SK-N-SH (cell line): Measurements from ENCODE around the gene MAP7. TPM values are rescaled to one million over a fixed set of nuclear protein-coding genes. Genes with fewer than 3 reads are reported as not detected.
A peak's percentile ranks its signal among the peaks of the same experiment; 100 is the strongest.

ENCODE experiments used
- CTCF ChIA-PET: fragments of 300-600, 350-600 bp; formaldehyde crosslinking; extraction: SDS; loops from one replicate; lab custom pipeline; 2021; lab: Yijun Ruan, JAX
- POLR2A ChIA-PET: fragments of 350-600 bp; sonication (Branson Sonifier 250); formaldehyde crosslinking; extraction: SDS; loops from one replicate; lab custom pipeline; 2020; ENCODE audit warnings: antibody characterized with exemption, inconsistent platforms; lab: Yijun Ruan, JAX
- DNase-seq: peaks from one replicate; pipeline ENCODE4 v3.0.0; 2012
- H2AFZ ChIP-seq: fragments of 200-600 bp; sonication (generic); 2 replicates; pipeline ENCODE4 v1.8.1; 2016; ENCODE audit warnings: antibody characterized with exemption, mild to moderate bottlenecking, low read depth
- H3F3A ChIP-seq: fragments of 200-600 bp; sonication (generic); replicated peaks from 2 replicates; pipeline ENCODE3; 2016; ENCODE audit warnings: antibody characterized with exemption, mild to moderate bottlenecking; ENCODE audit not compliant: insufficient read depth
- H3K27ac ChIP-seq, 2 experiments: fragments of 200-500 bp in 1 of 2; fragments of 200-600 bp in 1 of 2; sonication (Bioruptor generic) in 1 of 2; sonication (generic), shearing (Covaris generic) in 1 of 2; 2 replicates each; pipeline versions ENCODE4 v1.5.1 to v1.6.1; 2014 to 2016; ENCODE audit warnings: low read depth in 2 of 2, inconsistent platforms in 1 of 2, low read length in 1 of 2, mild to moderate bottlenecking in 1 of 2, mixed read lengths in 1 of 2
- H3K27me3 ChIP-seq: fragments of 200-600 bp; sonication (generic), shearing (Covaris generic); 2 replicates; pipeline ENCODE4 v1.6.1; 2016; ENCODE audit warnings: mixed run types; ENCODE audit not compliant: insufficient read depth
- H3K36me3 ChIP-seq, 2 experiments: fragments of 200-500 bp in 1 of 2; fragments of 200-600 bp in 1 of 2; sonication (Bioruptor generic) in 1 of 2; sonication (generic) in 1 of 2; replicated peaks in 1 of 2; 2 replicates each; pipeline versions ENCODE3 to v1.5.1; 2014 to 2016; ENCODE audit warnings: low read length in 1 of 2, mild to moderate bottlenecking in 1 of 2; ENCODE audit not compliant: insufficient read depth in 2 of 2, control insufficient read depth in 1 of 2
- H3K4me1 ChIP-seq, 2 experiments: fragments of 200-500 bp in 1 of 2; fragments of 200-600 bp in 1 of 2; sonication (Bioruptor generic) in 1 of 2; sonication (generic), shearing (Covaris generic) in 1 of 2; 2 replicates each; pipeline versions ENCODE4 v1.5.1 to v1.6.1; 2014 to 2016; ENCODE audit warnings: low read depth in 1 of 2, low read length in 1 of 2, mixed run types in 1 of 2; ENCODE audit not compliant: insufficient read depth in 2 of 2, control insufficient read depth in 1 of 2
- H3K4me2 ChIP-seq: fragments of 200-600 bp; sonication (generic), shearing (Covaris generic); 2 replicates; pipeline ENCODE4 v1.6.1; 2017; ENCODE audit warnings: mixed run types
- H3K4me3 ChIP-seq, 2 experiments: fragments of 200-500 bp in 1 of 2; fragments of 200-600 bp in 1 of 2; sonication (Bioruptor generic) in 1 of 2; sonication (generic), shearing (Covaris generic) in 1 of 2; 2 replicates each; pipeline versions ENCODE4 v1.5.1 to v1.8.1; 2014 to 2016; ENCODE audit warnings: low read depth in 2 of 2, inconsistent platforms in 1 of 2, low read length in 1 of 2, mild to moderate bottlenecking in 1 of 2, mixed read lengths in 1 of 2, moderate library complexity in 1 of 2
- H3K79me2 ChIP-seq: fragments of 200-600 bp; sonication (generic); 2 replicates; pipeline ENCODE4 v1.8.1; 2017; ENCODE audit warnings: mild to moderate bottlenecking; ENCODE audit not compliant: insufficient read depth
- H3K9ac ChIP-seq: fragments of 200-600 bp; sonication (generic); 2 replicates; pipeline ENCODE4 v1.6.1; 2017; ENCODE audit warnings: mixed run types
- H3K9me2 ChIP-seq: fragments of 200-600 bp; sonication (generic); 2 replicates; pipeline ENCODE4 v1.6.1; 2017; ENCODE audit warnings: mixed run types
- H3K9me3 ChIP-seq: fragments of 200-600 bp; sonication (generic); 2 replicates; pipeline ENCODE4 v1.6.1; 2017; ENCODE audit warnings: mixed run types, mild to moderate bottlenecking, moderate library complexity
- H4K20me1 ChIP-seq: fragments of 200-600 bp; sonication (generic); 2 replicates; pipeline ENCODE4 v1.6.1; 2017; ENCODE audit warnings: mild to moderate bottlenecking, mixed run types; ENCODE audit not compliant: insufficient read depth
- EP300 ChIP-seq, 2 experiments: IDR thresholded peaks; 2 replicates each; pipeline versions ENCODE4 v1.4.0 to v1.6.1; 2012; ENCODE audit warnings: borderline replicate concordance in 1 of 2, low read depth in 1 of 2, low read length in 1 of 2
- GABPA ChIP-seq: IDR thresholded peaks from 2 replicates; pipeline ENCODE4 v1.4.0; 2012; ENCODE audit warnings: low read depth, mild to moderate bottlenecking
- MXI1 ChIP-seq: IDR thresholded peaks from 2 replicates; pipeline ENCODE4 v1.6.1; 2012; ENCODE audit warnings: mild to moderate bottlenecking, low read depth, low read length, improper control_type of control experiment
- NFIC ChIP-seq: IDR thresholded peaks from 2 replicates; pipeline ENCODE4 v1.4.0; 2012; ENCODE audit warnings: borderline replicate concordance
- NRF1 ChIP-seq: IDR thresholded peaks from 2 replicates; pipeline ENCODE4 v1.6.1; 2012; ENCODE audit warnings: low read depth, mild to moderate bottlenecking, low read length
- POLR2AphosphoS5 ChIP-seq: IDR thresholded peaks from 2 replicates; pipeline ENCODE4 v1.6.1; 2012; ENCODE audit warnings: low read depth, low read length
- RAD21 ChIP-seq: IDR thresholded peaks from 2 replicates; pipeline ENCODE4 v1.6.1; 2012; ENCODE audit warnings: mild to moderate bottlenecking, low read length
- RCOR1 ChIP-seq: fragments of 150-350 bp; IDR thresholded peaks from 2 replicates; pipeline ENCODE4 v1.6.1; 2017; ENCODE audit warnings: antibody characterized with exemption, low read length
- RFX5 ChIP-seq: IDR thresholded peaks from 2 replicates; pipeline ENCODE4 v1.6.1; 2012; ENCODE audit warnings: mild to moderate bottlenecking, improper control_type of control experiment, low read length
- WGBS: methylation state at CpG from one replicate; pipeline ENCODE4 v1.1.6; 2017; ENCODE audit warnings: low lambda C conversion rate; 5-methylcytosine and 5-hydroxymethylcytosine counted together
- polyA plus RNA-seq, 3 experiments: library from polyadenylated mRNA; depleted of rRNA; stranded (reverse); fragments of >200 nt; gene quantifications; 2 replicates each; pipeline ENCODE4 v1.2.3, GENCODE V29; 2012
- TF ChIP-seq, protein P1 (sequence below): fragments of 150-350 bp; IDR thresholded peaks from 2 replicates; pipeline ENCODE4 v1.6.1; 2016; ENCODE audit warnings: mild to moderate bottlenecking, low read depth, low read length

MAP7 gene
- polyA plus RNA-seq, 1 of the 3 experiments (the other 2 are of a cell fraction), result 0.76 TPM

DNA sequence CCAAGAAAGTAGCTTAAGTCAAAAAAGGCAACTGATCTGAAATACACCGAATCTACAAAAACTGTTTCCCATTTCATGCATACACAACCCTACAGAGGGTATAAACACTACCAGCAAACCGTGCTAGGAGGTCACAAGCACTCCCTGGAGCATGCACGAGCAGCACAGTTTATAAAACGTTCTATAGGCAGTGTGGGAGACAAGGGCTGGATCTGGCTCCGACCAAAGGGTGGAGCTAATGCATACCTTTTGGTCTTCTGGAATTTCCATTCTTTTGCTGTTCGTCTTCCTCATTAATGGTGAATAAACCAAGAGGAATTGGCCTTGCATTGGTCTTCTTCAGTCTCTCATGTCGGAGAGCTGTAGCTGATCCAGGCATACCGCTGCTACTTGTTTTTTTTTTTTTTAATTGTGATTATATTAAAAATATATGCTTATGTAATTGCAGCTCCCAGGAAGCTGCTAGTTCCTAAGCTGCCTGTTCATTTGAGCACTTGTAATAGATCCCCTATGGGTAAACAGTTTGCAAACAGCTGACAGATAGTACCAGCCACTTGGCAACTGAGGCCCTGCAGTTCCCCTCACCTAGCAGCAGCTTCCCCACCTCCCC is 24.5 kb downstream of the MAP7 start:
- H3K9me3 ChIP-seq, result no peaks in the 10 kb centered on the region
- 0 out of 2 replicates have a peak overlapping the region, but pooled peaks have one; percentile 56 for H2AFZ ChIP-seq

DNA sequence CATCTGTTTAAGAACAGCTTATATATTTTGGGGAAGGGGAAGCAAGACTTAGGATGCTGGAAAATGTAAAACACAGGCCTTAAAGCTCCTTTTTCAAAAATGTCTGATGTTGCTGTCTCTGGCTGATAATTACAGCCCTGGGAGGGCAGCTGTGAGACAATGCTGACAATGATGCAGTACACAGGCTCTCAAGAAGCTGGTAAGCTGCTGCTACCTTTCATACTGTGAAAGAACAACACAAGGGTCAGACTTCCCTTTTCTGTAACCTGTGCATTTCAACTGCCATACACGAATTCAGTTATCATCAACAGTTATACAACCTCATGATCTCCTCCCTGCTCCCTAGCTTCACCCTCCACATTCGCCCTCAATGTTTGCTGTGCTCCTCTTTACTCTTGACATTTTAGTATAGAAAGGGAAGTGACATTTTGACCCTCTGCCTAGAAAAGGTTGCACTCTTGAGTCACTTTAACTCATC is 25.2 kb downstream of the MAP7 start:
- CTCF ChIA-PET, result interaction anchor here (0.7 to 5.9 kb wide), 12 partner anchors 9 to 106 kb away, joined by 3 to 51 read pairs (median 6); partner anchors contain the start of gene MAP7

More for the DNA sequence above, 24.5 kb downstream of the MAP7 start:
- Histone ChIP-seq H3K27ac (peak overlapping the region; percentile 7 to 94; a peak in 3 of 4 replicates), H3K9me2 (no peaks in the 10 kb centered on the region), H3K79me2 (no peaks in the 10 kb centered on the region), H3K4me3 (peak overlapping the region in 1 of 2 experiments; percentile 31; a peak in 1 of 4 replicates), H3K9ac (no peak overlapping the region), H3K4me2 (peak overlapping the region; percentile 44), H4K20me1 (no peaks in the 10 kb centered on the region), H3F3A (no peaks in the 10 kb centered on the region), H3K27me3 (no peaks in the 10 kb centered on the region), H3K36me3 (no peaks in the 10 kb centered on the region), H3K4me1 (peaks cover 0 to 35% of the 10 kb centered on the region in 2 experiments; a peak in 2 of 4 replicates)
- WGBS, result 14% methylated on average over 8 of the region's 8 CpGs
- ChIA-PET POLR2A (interaction anchor here (0.7 to 2.4 kb wide), 7 partner anchors 8 to 266 kb away, joined by 3 to 14 read pairs (median 4); partner anchors contain the start of genes BCLAF1 and MAP3K5), CTCF (interaction anchor here (0.7 to 5.9 kb wide), 18 partner anchors 9 to 207 kb away, joined by 3 to 51 read pairs (median 4); partner anchors contain the start of gene MAP7)
- DNase-seq, result no peak
- peak; percentile 13; the same call in 1 of the 2 replicates for TF ChIP-seq RCOR1
- peak; percentile 31 for TF ChIP-seq RAD21
- TF ChIP-seq RFX5, result no peak
- no peak for TF ChIP-seq NFIC

More for the DNA sequence above, 25.2 kb downstream of the MAP7 start:
- no peak for TF ChIP-seq NRF1
- TF ChIP-seq POLR2AphosphoS5, result no peak
- TF ChIP-seq GABPA, result no peak
- TF ChIP-seq RAD21, result peak; percentile 21; the same call in 1 of the 2 replicates
- no peak for TF ChIP-seq EP300 (IDR thresholded peaks at IDR 0.05; ENCODE audit: borderline replicate concordance in 1 of 2, low read depth in 1 of 2, low read length in 1 of 2)
- TF ChIP-seq MXI1, result peak; percentile 41; the same call in 1 of the 2 replicates
- TF ChIP-seq, protein P1, sequence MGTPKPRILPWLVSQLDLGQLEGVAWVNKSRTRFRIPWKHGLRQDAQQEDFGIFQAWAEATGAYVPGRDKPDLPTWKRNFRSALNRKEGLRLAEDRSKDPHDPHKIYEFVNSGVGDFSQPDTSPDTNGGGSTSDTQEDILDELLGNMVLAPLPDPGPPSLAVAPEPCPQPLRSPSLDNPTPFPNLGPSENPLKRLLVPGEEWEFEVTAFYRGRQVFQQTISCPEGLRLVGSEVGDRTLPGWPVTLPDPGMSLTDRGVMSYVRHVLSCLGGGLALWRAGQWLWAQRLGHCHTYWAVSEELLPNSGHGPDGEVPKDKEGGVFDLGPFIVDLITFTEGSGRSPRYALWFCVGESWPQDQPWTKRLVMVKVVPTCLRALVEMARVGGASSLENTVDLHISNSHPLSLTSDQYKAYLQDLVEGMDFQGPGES, result no peak
- Histone ChIP-seq H3K9me3 (no peaks in the 10 kb centered on the region), H3K27ac (peak overlapping the region; percentile 7 to 94; a peak in 3 of 4 replicates), H4K20me1 (no peaks in the 10 kb centered on the region), H2AFZ (no peak overlapping the region), H3K36me3 (no peaks in the 10 kb centered on the region), H3K4me1 (peaks cover 0 to 38% of the 10 kb centered on the region in 2 experiments; a peak in 2 of 4 replicates), H3F3A (no peaks in the 10 kb centered on the region), H3K9ac (no peak overlapping the region), H3K4me2 (no peak overlapping the region), H3K27me3 (no peaks in the 10 kb centered on the region), H3K79me2 (no peaks in the 10 kb centered on the region), H3K9me2 (no peaks in the 10 kb centered on the region), H3K4me3 (peak overlapping the region in 1 of 2 experiments; percentile 31; a peak in 1 of 4 replicates)
- 40% methylated on average over 2 of the region's 2 CpGs for WGBS
- POLR2A ChIA-PET, result interaction anchor here (1.0 to 2.4 kb wide), 3 partner anchors 26 to 267 kb away, joined by 3 to 14 read pairs (median 6); partner anchors contain the start of genes BCLAF1 and MAP3K5
- no peak for DNase-seq
